Effector CD8-positive, alpha-beta T cell (primary cell): ENCODE measurements around the gene HOXB6.

Source experiments
- DNase-seq: peaks from one replicate; lab custom pipeline; 2025; lab: John Stamatoyannopoulos, UW

HOXB6 gene

DNA sequence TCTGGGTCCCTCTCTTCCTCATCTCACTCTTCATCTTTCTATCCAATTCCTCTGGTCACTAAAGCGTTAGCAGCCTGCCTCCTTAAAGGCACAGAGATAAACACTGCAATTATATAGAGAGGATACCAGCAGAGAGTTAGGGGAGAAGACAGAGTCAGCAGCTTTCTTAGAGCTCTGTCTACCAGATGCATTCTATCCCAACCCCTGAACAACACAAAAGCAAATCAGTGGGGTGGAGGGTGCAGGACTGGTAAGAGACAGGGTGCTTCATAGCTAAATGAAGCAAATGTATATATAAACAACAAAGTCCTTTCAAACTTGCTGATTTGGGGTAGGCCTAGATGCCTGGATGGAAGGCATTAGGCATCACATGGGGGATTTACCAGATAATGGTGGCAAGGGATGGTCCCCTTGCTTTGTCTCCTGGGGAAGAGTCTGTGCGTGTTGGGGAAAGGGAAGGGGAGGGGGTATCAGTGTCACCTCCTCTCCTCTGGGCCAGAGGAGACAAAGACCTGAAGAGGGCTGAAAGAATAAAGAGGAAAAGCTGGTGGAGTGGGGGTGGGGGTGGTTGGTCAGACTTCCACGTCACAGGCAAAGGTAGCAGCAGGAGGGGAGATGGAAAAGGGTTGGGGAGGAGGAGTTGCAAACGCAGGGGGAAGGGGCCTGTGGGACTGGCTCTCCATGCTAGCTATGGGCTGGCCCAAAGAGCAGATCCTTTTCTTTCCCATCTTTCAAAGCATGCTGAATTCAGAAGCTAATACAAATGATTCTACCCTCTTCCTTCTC is 38.7 kb downstream of the HOXB6 start:
- DNase-seq = no peak

DNA sequence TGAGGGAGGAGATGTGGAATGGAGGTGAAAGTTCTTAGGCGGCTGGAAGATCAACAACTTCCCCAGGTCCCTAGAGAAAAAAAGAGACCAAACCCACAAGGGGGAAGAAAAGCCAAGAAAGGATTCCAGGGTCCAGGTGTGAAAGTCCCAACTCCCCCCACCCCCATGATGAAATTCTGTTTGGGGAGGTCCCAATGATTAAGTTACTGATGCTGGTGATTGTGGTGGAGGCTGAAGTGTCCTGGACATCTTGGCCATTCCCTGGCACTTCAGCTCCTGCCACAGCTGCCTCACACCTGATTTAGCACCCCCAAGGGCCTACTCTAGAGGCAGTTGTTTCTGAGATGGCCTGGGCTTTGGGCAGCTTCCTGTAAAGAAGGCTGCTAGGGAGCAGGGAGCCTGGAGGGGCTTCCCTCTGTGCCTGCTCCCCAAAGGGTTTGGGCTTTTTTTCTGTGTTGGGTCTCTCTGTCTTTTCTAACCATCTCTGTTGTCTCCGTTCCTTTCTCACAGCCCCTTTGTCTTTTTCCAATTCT is 39.7 kb downstream of the HOXB6 start:
- no peak for DNase-seq

DNA sequence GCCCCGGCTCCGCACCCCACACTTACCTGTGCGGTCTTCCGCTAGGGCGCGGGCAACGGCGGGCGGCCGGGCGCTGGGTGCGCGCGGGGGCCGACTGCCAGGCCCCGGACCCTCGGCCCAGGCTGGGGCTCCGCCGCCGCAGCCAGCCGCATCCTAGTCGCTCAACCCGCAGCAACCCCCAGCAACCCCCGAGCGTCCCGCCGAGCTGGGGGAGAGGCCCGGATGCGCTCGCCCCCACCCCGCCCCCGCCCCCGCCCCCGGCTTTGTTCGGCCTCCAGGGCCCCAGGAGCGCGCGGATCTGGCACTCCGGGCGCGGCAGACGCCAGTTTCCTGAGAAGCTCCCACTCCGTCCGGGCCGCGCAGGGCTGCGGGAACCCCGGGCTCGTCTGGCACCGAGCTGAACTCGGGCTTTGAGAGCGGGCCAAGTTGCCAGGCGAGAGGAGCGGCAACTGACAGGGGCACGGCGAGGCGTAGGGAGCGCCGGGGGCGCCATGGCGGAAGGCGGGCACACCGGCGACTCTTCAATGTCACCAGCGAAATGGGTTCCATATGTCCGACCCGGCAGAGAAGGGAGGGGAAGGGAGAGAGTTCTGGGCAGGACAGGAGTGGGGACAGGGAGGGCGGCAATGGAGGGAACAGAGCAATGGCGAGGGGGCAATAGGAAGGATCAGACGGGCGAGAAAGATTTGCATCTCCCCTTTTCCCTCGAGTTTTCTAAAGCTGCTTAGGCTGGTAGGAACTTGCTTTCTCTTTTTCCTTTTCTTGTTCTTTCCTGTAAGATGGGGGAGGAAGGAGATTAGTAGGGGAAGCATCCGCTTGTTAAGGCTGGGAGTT is 40.4 kb downstream of the HOXB6 start:
- DNase-seq = no peak

DNA sequence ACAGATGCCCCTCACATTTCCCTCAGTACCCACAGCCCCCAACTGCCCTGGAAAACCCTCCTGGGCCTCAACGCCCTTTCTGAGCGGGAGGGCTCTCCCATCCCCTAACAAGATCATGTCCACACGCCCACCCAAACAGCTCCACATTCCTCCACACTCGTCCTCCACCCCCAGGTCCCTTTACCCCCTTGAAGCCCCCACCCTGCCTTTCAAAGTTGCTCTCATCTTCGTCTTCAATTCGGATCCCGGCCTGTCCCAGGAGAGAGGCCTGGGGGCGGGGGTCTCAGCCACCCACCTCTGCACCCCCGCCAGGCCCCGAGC is 41.0 kb downstream of the HOXB6 start:
- no peak for DNase-seq

DNA sequence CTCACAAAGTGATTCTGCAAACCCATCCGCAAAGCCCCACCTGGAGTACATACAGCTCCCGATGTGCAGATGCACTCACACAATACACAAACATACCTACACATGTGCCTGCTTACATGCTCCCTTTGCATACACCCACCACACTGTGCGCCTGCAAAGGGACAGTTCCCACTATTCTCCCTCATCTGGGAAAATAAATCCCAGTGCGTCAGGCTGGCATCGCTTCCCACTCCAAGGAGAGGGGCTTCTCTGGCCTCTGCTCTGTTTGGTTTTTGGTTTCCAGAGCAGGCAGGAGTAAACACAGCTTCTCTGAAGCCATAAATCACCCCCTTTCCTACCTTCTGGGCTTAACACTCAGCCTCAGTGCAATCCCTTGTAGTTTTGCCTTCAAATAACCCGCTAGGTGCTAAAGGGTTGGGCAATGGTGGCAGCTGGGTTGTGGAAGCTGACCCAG is 41.4 kb downstream of the HOXB6 start:
- DNase-seq = no peak

DNA sequence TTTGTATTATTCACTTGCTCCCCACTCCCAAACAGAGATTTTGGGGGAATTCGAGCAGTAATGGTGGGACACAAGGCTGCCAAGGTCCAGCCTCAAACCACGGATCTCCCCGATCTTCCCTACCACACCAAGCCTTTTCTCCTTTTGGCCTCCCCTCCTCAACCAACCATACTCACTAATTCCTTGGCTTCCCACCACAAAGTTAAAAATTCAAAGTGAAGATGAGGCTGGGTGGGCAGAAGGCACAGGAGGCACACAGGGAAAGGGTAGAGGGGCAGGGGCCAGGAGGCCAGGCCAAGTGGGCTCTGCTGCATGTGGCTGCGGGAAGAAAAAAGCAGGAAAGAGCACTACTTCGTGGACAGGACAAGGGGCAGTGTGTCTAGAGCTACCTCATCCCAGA is 41.9 kb downstream of the HOXB6 start:
- no peak for DNase-seq

DNA sequence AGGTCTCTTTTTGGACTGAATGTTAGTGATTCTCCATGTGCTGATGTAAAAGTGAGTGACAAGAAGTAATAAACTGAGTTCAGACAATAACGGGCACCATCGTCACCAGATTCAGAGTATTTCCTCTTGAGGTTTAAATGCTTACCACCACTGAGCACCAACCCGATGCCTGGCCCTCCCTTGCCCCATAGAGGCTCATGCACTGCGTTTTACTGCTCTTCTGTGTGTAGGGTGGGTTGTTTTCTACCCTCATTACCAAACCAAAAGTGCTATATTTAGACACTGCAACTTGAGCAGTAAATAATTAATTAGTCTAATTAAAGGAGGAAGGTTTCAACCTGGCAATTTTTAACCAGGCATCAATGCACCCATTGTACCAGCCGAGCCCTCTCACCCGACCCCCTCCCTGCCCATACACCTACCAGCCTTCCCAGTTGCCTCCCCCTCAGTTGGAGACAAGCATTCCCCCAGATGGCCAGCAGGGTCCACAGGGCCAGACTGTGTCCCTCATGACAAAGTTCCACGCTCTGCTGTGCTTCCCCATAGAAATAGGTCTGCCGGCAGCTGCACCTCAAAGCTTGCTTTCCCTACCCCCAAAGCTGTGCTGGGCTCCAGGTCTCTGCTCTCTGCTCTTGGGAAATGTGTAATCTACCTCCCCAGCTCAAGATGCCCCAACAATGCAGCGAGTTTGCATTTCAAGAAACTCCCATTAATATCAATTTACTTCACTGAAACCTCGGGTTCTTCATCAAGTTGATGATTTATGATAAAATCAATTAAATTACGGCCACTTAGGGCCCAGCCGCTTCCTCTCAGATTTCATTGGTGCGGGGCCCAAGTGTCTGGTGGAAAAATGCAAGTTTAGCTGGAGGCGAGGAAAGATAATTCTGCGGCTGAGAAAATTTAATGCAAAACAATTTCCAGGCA is 42.6 kb downstream of the HOXB6 start:
- no peak for DNase-seq

DNA sequence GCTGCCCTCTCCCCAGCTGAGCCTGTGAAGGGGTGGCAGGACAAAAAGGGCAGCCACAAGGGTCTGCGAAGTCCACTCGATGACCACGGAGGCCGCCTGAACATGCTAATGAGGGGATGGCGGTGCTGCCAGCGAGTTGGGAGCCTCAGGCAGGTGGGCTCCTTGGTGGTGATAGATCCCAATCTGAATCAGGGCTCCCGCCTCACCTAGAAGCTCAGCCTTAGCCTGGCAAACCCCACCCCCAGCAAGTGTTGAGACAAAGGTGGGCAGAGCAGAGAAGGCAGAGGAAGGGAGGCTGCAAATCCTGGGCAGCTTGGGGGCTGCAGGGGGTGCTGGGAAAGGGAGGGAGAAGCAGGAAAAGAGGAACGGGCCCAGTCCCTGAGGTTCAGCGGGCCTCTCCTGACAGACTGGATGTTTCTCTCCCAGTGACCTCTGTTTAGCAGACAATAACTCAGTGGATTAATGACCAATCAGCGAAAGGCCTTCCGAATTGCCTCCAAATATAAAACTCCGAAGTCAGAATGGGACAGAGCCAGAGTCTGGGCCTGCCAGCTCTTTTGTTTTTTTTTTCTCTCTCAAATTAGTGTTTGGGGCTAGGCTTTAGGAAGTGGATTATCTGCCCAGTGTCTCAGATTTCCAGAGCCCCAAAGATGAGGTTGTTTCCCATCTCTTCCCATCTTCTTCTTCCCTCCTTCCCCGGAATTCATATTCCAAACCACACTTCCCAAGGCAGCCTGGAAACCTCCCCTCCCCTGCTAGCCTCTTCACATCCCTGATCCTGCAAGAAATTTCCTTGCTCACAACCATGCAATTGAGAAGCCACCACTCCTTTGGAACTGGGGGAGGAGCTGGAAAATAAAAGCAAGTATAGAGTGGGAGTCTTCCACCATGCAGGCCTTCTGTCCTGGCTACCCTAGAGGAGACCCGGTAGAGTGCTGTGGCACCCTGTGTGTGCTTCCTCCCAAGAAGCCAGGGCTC is 44.7 kb downstream of the HOXB6 start:
- DNase-seq = no peak

DNA sequence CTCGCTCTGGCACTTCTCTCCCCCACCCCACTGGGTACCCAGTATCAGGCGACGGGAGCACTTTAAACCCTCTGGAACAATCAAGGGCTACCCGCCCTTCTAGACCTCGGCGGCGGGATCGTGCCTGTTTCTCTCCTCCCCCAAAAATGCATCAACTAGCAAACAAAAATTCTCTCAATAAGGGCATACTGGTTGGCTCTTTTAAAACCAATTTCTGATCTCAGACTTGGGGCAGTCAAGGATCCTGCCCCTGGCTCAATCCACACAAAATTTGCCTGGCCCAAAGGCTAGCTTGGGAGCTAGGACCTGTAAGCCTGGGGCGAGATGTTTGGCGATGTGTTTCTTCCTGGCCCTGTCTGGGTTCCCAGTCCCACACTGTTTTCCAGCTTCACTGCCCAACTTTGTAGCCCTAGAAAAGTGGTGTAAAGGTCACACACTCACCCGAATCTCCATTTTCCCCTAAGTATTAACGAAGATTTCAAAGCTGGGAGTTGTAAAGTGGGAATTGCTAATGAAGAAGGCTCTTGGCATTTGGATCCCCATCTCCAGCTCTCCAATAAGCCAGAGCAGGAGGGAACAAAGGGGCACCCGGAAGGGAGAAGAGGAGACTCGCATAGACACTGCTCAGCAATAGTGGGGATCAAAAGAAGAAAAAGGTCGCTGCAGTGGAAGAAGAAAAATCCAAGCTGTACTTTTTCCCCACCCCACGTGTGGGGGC is 45.5 kb downstream of the HOXB6 start:
- DNase-seq = no peak

DNA sequence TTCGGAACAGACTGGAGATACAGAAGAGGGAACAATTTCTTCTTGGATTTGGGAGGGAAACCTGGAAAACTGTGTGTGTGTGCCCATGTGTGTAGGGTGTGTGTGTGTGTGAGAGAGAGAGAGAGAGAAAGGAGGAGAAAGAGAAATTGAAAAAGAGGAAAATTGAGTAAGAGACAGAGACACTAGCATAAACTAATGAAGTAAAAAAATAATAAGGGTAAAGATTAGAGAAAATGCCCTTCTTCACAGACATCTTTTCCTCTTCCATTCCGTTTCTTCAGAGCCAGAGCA is 46.0 kb downstream of the HOXB6 start:
- no peak for DNase-seq

DNA sequence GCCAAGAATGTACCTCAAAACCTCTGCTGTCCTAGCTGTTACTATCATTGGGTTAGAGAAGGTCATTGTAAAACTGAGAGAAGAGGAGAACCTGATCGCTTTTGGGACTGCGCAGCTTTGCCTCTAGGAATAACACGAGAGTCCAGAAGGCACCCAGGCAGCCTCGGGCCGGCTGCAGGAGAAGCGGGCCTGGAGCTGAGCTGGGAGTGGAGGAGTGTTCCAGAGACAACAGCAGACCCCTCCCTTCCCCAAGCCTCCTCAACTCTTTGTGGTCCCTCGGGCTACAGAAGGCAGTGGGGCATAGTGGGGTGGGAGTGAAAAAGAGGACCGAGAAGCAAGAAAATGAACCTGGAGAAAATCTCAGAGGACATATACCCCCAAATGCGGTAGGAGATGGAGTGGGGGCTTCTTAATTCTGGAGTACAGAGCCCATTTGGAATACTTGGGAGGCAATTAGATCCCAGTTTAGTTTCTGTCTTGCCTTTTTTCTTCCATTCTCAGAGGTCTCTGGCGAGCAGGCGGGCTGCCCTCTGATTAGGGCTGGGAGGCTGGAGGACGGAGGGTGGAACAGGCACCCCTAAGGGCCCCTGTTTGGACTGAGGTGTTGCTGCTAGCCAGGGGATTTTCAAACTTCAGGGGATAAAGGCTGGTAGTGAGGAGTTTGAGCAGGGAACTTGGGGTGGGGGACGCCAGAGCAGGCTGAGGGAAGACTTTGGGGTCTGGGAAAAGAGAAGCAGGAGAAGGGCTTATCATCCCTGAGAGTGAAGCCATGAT is 46.5 kb downstream of the HOXB6 start:
- no peak for DNase-seq

DNA sequence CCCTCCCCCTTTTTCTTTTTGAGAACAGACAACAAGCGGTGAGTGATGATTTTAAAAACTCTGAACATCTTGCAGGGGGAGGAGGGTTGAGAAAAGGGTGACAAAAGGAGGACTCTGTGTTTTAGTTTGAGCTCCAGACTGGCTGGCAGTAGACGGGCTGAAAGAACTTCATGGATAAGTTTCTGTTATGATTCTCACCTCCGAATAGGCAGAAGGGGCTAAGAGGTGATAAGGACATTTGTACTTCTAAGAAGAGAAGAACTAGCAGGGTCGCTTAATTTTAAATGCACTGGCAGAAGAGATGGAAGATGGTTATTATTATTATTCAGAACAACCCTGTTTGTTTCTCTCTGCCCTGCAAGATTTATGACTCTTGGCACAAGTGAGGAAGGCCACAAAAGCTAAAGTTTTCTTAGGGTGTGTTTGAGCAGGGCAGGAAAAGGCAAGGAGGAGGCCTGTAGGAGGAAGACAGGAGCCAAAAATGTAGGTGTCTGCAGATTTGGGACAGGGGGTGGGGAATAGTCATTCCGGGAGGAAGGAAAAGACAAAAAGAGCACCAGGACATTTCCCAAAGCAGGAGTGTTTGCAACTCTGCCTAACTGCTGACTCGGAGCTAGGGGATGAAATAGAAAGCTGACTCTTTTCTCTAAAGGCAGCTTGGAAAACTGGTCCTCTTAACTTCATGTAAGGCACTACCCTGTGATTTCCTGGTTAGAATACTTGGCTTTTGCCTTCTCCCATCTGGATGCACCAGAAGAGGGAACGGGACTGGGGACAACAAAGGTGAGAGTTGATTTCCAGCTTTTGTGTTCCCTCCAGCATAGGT is 48.0 kb downstream of the HOXB6 start:
- no peak for DNase-seq

DNA sequence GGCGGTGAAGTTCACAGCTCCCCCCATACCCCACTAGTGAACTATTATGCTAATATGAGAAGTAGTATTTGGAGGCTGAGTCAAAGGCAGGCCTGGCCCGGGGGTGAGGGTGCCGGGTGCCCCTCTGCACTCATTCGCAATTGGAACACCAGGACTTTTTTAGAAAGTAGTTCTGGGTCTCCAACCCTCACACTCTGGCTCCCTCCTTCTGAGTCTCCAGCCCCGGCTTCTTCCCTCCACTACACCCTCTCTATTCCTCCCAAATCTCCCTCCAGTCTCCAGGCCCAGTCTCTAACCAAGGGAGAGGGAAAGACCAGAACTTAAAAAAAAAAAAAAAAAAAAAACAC is 48.6 kb downstream of the HOXB6 start:
- DNase-seq = no peak

DNA sequence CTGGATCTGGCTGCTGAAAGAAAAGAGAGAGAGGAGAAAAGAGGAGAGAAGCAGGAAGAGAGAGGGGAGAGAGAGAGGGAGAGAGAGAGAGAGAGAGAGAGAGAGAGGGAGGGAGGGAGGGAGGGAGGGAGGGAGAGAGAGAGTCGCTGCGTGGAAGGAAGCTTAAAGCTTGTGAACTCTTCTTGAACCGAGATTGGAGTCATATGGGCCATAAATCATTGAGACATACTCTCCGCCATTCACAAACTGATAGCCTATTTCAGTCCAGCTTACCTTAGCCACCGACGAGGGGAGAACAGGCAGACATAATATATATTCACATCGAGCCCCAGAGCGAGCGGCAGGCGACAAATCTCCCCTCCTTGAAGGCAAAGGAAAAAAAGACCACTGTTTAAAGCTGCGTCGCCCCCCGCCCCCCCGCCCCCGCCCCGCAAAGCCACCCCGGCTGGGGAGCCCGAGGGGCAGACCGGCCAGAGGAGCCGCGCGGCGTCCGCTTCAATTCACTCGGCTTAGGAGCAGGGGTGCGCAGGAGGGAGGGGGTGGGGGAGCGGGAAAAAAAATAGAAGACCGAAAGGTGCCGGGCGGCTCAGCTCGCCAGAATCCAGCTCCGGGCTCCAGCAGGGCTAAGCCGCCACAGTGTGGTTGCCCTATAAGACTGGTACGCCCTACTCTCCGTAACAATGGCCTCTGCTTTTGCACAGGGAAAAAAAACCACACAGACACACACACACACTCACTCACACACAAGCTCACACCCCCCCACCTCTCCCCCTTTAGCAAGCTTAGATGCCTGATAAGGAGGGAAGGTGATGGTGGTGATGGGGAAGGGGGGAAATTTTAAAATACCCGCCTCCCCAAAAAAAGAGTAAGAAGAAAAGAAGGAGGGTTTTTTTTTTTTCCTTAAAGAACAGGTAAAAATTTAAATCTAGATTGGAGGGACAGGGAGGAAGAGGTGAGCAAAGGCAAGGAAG is 49.2 kb downstream of the HOXB6 start:
- DNase-seq = no peak

DNA sequence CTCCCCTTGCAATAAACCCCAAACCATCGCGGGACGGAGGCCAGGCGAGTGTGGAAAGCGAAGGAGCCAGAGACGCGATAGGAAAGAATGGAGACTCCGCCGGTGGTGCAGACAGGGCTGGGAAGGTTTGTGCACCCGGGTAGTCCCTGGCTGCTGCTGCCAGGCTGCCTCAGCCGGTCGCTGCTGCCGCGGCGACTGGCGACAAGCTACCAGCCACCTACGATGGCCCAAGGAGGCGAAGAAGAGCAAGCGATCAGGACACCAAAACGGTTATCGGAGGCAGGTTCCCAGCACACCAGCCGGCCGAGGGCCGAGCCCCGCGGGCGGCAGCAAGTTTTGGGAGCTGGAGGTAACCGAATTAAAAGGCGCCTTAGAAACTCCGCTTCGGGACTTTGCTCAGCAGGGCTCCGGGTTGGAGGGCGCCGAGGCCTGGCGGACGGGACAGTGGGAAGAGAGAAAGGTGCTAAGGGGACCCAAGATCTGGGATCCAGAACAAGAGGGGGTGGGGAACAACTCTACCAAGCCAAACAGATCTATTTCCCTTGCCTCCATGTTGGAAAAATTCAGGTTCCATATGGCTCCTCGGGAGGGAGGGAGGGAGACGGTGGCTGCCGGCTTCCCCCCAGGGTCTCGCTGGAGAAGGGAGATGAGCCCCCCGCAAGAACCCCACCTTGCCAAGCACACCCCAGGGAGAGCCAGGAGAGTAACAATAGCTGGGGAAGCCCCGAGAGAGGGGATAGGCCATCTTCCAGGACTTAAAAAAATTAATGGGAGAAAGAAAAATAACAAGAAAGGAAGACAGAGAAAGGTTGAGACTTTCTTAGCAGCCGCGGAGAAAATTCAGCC is 50.2 kb downstream of the HOXB6 start:
- no peak for DNase-seq

DNA sequence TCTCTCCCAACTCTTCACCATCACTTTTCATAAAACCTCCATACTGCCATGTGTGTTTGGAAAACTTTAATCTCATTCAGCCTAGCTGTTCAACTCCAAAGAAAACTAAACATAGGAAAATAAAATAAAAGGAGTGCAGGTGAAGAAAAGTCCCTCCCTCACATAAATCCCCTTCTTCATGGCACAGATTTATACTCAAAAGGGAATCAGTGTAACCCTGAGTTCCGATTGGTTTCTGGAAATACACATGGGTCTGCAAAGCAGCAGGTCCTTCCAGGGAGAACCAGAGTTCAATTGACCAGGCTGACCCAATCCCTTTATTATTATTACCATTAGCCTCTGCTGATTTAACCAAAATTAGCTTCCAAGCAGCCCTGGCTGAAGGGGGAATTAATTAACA is 51.0 kb downstream of the HOXB6 start:
- no peak for DNase-seq

DNA sequence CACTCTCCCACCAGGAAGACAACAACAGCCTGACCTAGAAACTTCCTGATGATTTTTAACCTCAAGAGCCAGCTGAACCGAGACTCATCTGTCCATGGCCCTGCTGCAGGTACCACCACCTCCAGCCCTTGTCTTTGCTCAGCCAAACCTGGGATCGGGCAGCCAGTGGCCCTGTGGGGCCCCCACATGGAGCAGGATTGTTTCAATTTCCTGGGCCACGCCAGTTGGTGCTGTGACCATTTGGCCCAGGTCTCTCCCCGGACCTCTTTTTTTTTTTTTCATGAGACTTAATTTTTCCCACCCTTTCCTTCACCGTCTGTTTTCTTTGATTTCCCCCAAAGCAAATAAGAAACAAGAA is 51.6 kb downstream of the HOXB6 start:
- DNase-seq = no peak
